Activated CD4-positive, alpha-beta T cell treated with anti-CD3 and anti-CD28 coated beads, Interleukin-2, Interleukin-4, amounts not matched to agents 100 ng/mL and 50 ng/mL, durations not matched to agents 16 hours and 8 hours (primary cell): Measurements from ENCODE around the gene LETM1.
A peak's percentile ranks its signal among the peaks of the same experiment; 100 is the strongest.

ENCODE experiments used
- DNase-seq: peaks from one replicate; pipeline ENCODE4 v3.0.0-alpha.2; 2020; ENCODE audit warnings: low spot score

Gene LETM1

GRCh38 chr4:1825326-1825725 is 30.6 kb downstream of the LETM1 start:
- DNase-seq, result no peak

GRCh38 chr4:1824746-1825145 is 31.2 kb downstream of the LETM1 start:
- no peak for DNase-seq

- no peak for DNase-seq
Measured at GRCh38 chr4:1823545-1823932, 32.4 kb downstream of the LETM1 start.

GRCh38 chr4:1822568-1823544 is 33.1 kb downstream of the LETM1 start:
- no peak for DNase-seq

- DNase-seq, result no peak
Measured at GRCh38 chr4:1821679-1822567, 34.0 kb downstream of the LETM1 start.

- DNase-seq, result no peak
Measured at GRCh38 chr4:1819816-1820215, 36.1 kb downstream of the LETM1 start.

GRCh38 chr4:1819284-1819683 is 36.7 kb downstream of the LETM1 start:
- DNase-seq, result no peak

GRCh38 chr4:1815997-1816860 is 39.7 kb downstream of the LETM1 start:
- DNase-seq, result no peak

GRCh38 chr4:1815096-1815996 is 40.6 kb downstream of the LETM1 start:
- no peak for DNase-seq

GRCh38 chr4:1814453-1814852 is 41.5 kb downstream of the LETM1 start:
- DNase-seq, result no peak

GRCh38 chr4:1813915-1814314 is 42.0 kb downstream of the LETM1 start:
- DNase-seq, result no peak

- no peak for DNase-seq
Measured at GRCh38 chr4:1813231-1813630, 42.7 kb downstream of the LETM1 start.

- no peak for DNase-seq
Measured at GRCh38 chr4:1812720-1813119, 43.2 kb downstream of the LETM1 start.

- no peak for DNase-seq
Measured at GRCh38 chr4:1810765-1811164, 45.2 kb downstream of the LETM1 start.

- peak; percentile 66 for DNase-seq
Measured at GRCh38 chr4:1809754-1810502, 46.0 kb downstream of the LETM1 start.

- no peak for DNase-seq
Measured at GRCh38 chr4:1808851-1809753, 46.9 kb downstream of the LETM1 start.

GRCh38 chr4:1808396-1808795 is 47.6 kb downstream of the LETM1 start:
- no peak for DNase-seq

GRCh38 chr4:1807332-1807777 is 48.6 kb downstream of the LETM1 start:
- DNase-seq, result no peak
